Measurements from ENCODE around the gene TMEM52.

DNA sequence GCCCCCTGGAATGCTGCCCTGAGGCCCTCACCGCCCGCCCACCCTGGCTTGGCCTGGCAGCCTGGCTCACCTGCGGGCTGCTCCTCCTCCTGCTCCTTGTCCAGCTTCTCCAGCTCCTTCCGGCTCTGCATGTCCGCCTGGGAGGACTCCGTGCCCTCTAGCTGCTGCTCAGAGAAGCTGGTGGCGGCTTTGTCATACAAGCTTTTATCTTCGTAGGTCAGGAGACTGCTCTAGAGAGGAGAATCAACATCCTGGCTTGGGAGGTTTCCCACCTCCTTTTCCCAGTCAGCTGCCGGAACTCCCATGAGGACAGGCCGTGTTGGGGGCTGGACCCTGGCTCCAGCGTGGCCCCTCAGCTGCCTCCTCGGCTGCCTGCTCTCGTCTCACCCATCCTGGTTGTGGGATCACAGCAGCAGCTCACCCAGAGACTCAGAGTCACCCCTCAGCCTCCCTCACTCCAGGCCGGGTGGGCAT, 36.6 kb upstream of the TMEM52 start:
- TF ChIP-seq POLR2AphosphoS5 (IDR thresholded peaks at IDR 0.05): no peak
- TF ChIP-seq, protein P1, sequence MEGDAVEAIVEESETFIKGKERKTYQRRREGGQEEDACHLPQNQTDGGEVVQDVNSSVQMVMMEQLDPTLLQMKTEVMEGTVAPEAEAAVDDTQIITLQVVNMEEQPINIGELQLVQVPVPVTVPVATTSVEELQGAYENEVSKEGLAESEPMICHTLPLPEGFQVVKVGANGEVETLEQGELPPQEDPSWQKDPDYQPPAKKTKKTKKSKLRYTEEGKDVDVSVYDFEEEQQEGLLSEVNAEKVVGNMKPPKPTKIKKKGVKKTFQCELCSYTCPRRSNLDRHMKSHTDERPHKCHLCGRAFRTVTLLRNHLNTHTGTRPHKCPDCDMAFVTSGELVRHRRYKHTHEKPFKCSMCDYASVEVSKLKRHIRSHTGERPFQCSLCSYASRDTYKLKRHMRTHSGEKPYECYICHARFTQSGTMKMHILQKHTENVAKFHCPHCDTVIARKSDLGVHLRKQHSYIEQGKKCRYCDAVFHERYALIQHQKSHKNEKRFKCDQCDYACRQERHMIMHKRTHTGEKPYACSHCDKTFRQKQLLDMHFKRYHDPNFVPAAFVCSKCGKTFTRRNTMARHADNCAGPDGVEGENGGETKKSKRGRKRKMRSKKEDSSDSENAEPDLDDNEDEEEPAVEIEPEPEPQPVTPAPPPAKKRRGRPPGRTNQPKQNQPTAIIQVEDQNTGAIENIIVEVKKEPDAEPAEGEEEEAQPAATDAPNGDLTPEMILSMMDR (IDR thresholded peaks at IDR 0.05): no peak
